Osteocyte (in vitro differentiated cells): Measurements from ENCODE around the gene EXOC6B. TPM values are rescaled to one million over a fixed set of nuclear protein-coding genes. Genes with fewer than 3 reads are reported as not detected.

Experiments
- DNase-seq: peaks from one replicate; pipeline ENCODE4 v3.0.0; 2021; ENCODE audit warnings: mixed read lengths; ENCODE audit not compliant: unreplicated experiment; ENCODE audit errors: extremely low spot score
- H3K27ac Mint-ChIP-seq: one replicate; pipeline ENCODE4 v1.8.0; 2021; ENCODE audit warnings: mild to moderate bottlenecking, mixed read lengths; ENCODE audit not compliant: unreplicated experiment
- H3K27me3 Mint-ChIP-seq: one replicate; pipeline ENCODE4 v1.8.0; 2021; ENCODE audit warnings: mixed read lengths; ENCODE audit not compliant: unreplicated experiment
- H3K36me3 Mint-ChIP-seq: one replicate; pipeline ENCODE4 v1.8.0; 2021; ENCODE audit warnings: mixed read lengths; ENCODE audit not compliant: unreplicated experiment
- H3K4me1 Mint-ChIP-seq: one replicate; pipeline ENCODE4 v1.8.0; 2021; ENCODE audit warnings: mixed read lengths; ENCODE audit not compliant: unreplicated experiment
- H3K4me3 Mint-ChIP-seq: one replicate; pipeline ENCODE4 v1.8.0; 2021; ENCODE audit warnings: mild to moderate bottlenecking, moderate library complexity, mixed read lengths; ENCODE audit not compliant: unreplicated experiment
- H3K9me3 Mint-ChIP-seq: one replicate; pipeline ENCODE4 v1.8.0; 2021; ENCODE audit warnings: mixed read lengths; ENCODE audit not compliant: unreplicated experiment
- CTCF ChIP-seq: fragments of 200-600 bp; sonication (generic); IDR thresholded peaks from 2 replicates; pipeline ENCODE4 v1.5.0; 2021; ENCODE audit warnings: antibody characterized with exemption, mild to moderate bottlenecking, moderate library complexity
- total RNA-seq: library from RNA; stranded (reverse); gene quantifications from 2 replicates; pipeline ENCODE4 v1.2.1, GENCODE V29; 2021

The EXOC6B gene
- total RNA-seq, 1 donor from 2014 or later: 33.8 TPM

- no peaks in the 10 kb centered on the region for H3K9me3 Mint-ChIP-seq
Measured at GRCh38 chr2:72840066-72840465, 14.2 kb upstream of the EXOC6B start.

GRCh38 chr2:72837171-72837570 is 11.3 kb upstream of the EXOC6B start:
- H3K4me3 Mint-ChIP-seq: no peak overlapping the region
- no peak for DNase-seq

More at GRCh38 chr2:72840066-72840465, 14.2 kb upstream of the EXOC6B start:
- Mint-ChIP-seq H3K36me3 (no peaks in the 10 kb centered on the region), H3K27ac (no peak overlapping the region), H3K4me1 (no peaks in the 10 kb centered on the region), H3K4me3 (no peak overlapping the region), H3K27me3 (peaks cover 47% of the 10 kb centered on the region)
- no peak for TF ChIP-seq CTCF
- DNase-seq: no peak

GRCh38 chr2:72835403-72835802 is 9.6 kb upstream of the EXOC6B start:
- Mint-ChIP-seq H3K27ac (no peak overlapping the region), H3K4me3 (no peak overlapping the region), H3K4me1 (no peaks in the 10 kb centered on the region), H3K27me3 (peaks cover 44% of the 10 kb centered on the region), H3K9me3 (no peaks in the 10 kb centered on the region), H3K36me3 (no peaks in the 10 kb centered on the region)
- DNase-seq: no peak
- no peak for TF ChIP-seq CTCF

More at GRCh38 chr2:72837171-72837570, 11.3 kb upstream of the EXOC6B start:
- TF ChIP-seq CTCF: no peak
- Mint-ChIP-seq H3K36me3 (no peaks in the 10 kb centered on the region), H3K27me3 (peaks cover 54% of the 10 kb centered on the region), H3K27ac (no peak overlapping the region), H3K4me1 (no peaks in the 10 kb centered on the region), H3K9me3 (no peaks in the 10 kb centered on the region)

- no peak for DNase-seq
- Mint-ChIP-seq H3K9me3 (no peaks in the 10 kb centered on the region), H3K4me1 (no peaks in the 10 kb centered on the region), H3K27ac (no peak overlapping the region), H3K36me3 (no peaks in the 10 kb centered on the region), H3K4me3 (no peak overlapping the region), H3K27me3 (peaks cover 40% of the 10 kb centered on the region)
- TF ChIP-seq CTCF: no peak
Measured at GRCh38 chr2:72834596-72834995, 8.8 kb upstream of the EXOC6B start.

- H3K27ac Mint-ChIP-seq: no peak overlapping the region
- no peaks in the 10 kb centered on the region for H3K9me3 Mint-ChIP-seq
- no peak for TF ChIP-seq CTCF
- DNase-seq: no peak
- H3K27me3 Mint-ChIP-seq: peaks cover 36% of the 10 kb centered on the region
- no peak overlapping the region for H3K4me3 Mint-ChIP-seq
- no peaks in the 10 kb centered on the region for H3K36me3 Mint-ChIP-seq
- H3K4me1 Mint-ChIP-seq: peaks cover 3% of the 10 kb centered on the region
Measured at GRCh38 chr2:72833084-72833714, 7.4 kb upstream of the EXOC6B start.
